A673 (cell line): ENCODE results near the gene SNRNP25. TPM values are rescaled to one million over a fixed set of nuclear protein-coding genes. Genes with fewer than 3 reads are reported as not detected.

Experiments used
- BruUV-seq: library from RNA; stranded (reverse); fragments of 400-500 nt; replicated peaks from 2 replicates; lab custom pipeline; 2021; lab: Mats Ljungman, UMichigan
- CTCF ChIA-PET: fragments of 300-600 bp; sonication (Branson Sonifier 250); formaldehyde crosslinking; loops from one replicate; lab custom pipeline; 2022; ENCODE audit warnings: antibody characterized with exemption; lab: Charles Lee
- POLR2A ChIA-PET: fragments of 300-600 bp; sonication (Branson Sonifier 250); formaldehyde crosslinking; loops from one replicate; lab custom pipeline; 2022; ENCODE audit warnings: antibody characterized with exemption; ENCODE audit not compliant: low non-redundant PET; lab: Charles Lee
- DNase-seq: peaks from one replicate; pipeline ENCODE4 v3.0.0-alpha.2; 2015; ENCODE audit warnings: low spot score
- H3K27ac ChIP-seq: fragments of 200-600 bp; sonication (generic); 2 replicates; pipeline ENCODE4 v1.5.1; 2016; ENCODE audit warnings: mixed run types, low read depth, mild to moderate bottlenecking, mixed read lengths, antibody characterized with exemption, low read length; ENCODE audit not compliant: poor library complexity, severe bottlenecking
- H3K27me3 ChIP-seq: fragments of 200-600 bp; sonication (generic); replicated peaks from 2 replicates; pipeline ENCODE4 v1.6.1; 2017; ENCODE audit warnings: mixed run types, low read depth, mild to moderate bottlenecking, mixed read lengths, antibody characterized with exemption, low read length; ENCODE audit not compliant: insufficient read depth, poor library complexity
- H3K36me3 ChIP-seq: fragments of 200-600 bp; sonication (generic); 2 replicates; pipeline ENCODE4 v1.6.1; 2016; ENCODE audit warnings: mixed run types, mild to moderate bottlenecking, mixed read lengths, antibody characterized with exemption, low read length; ENCODE audit not compliant: insufficient read depth, poor library complexity, severe bottlenecking
- H3K4me1 ChIP-seq: fragments of 200-600 bp; sonication (generic); 2 replicates; pipeline ENCODE4 v1.6.1; 2017; ENCODE audit warnings: mixed run types, mild to moderate bottlenecking, mixed read lengths, antibody characterized with exemption, low read length; ENCODE audit not compliant: insufficient read depth, poor library complexity, severe bottlenecking
- H3K4me3 ChIP-seq: fragments of 200-600 bp; sonication (generic); 2 replicates; pipeline ENCODE4 v1.5.1; 2016; ENCODE audit warnings: low read depth, mixed run types, mild to moderate bottlenecking, mixed read lengths, low read length; ENCODE audit not compliant: poor library complexity, severe bottlenecking
- H3K9me3 ChIP-seq: fragments of 200-600 bp; sonication (generic); 2 replicates; pipeline ENCODE4 v1.6.1; 2016; ENCODE audit warnings: mixed run types, low read depth, mild to moderate bottlenecking, mixed read lengths, antibody characterized with exemption, low read length; ENCODE audit not compliant: poor library complexity, severe bottlenecking
- EZH2 ChIP-seq: fragments of 200-600 bp; sonication (generic); IDR thresholded peaks from 2 replicates; pipeline ENCODE4 v1.6.1; 2017; ENCODE audit warnings: borderline replicate concordance, low read depth, mild to moderate bottlenecking, mixed read lengths, antibody characterized with exemption, low read length; ENCODE audit not compliant: poor library complexity, severe bottlenecking
- intact Hi-C: fragments of 100-400 bp; cut with micrococcal nuclease; formaldehyde crosslinking; loops from one replicate; pipeline ENCODE4 v1.10.0; 2022; ENCODE audit not compliant: unreplicated experiment
- total RNA-seq: library from RNA; stranded (reverse); gene quantifications from 2 replicates; pipeline ENCODE4 v1.2.3, GENCODE V29; 2021
- TF ChIP-seq, protein P1 (sequence below): fragments of 300-800, 200-600 bp; sonication (generic); conservative IDR thresholded peaks from 2 replicates; pipeline ENCODE4 v1.5.1; 2017; ENCODE audit warnings: low read depth, mild to moderate bottlenecking, antibody characterized with exemption, low read length, moderate library complexity, mixed read lengths

The SNRNP25 gene
- total RNA-seq, 1 experiment from 2014 or later: 54.9 TPM

DNA sequence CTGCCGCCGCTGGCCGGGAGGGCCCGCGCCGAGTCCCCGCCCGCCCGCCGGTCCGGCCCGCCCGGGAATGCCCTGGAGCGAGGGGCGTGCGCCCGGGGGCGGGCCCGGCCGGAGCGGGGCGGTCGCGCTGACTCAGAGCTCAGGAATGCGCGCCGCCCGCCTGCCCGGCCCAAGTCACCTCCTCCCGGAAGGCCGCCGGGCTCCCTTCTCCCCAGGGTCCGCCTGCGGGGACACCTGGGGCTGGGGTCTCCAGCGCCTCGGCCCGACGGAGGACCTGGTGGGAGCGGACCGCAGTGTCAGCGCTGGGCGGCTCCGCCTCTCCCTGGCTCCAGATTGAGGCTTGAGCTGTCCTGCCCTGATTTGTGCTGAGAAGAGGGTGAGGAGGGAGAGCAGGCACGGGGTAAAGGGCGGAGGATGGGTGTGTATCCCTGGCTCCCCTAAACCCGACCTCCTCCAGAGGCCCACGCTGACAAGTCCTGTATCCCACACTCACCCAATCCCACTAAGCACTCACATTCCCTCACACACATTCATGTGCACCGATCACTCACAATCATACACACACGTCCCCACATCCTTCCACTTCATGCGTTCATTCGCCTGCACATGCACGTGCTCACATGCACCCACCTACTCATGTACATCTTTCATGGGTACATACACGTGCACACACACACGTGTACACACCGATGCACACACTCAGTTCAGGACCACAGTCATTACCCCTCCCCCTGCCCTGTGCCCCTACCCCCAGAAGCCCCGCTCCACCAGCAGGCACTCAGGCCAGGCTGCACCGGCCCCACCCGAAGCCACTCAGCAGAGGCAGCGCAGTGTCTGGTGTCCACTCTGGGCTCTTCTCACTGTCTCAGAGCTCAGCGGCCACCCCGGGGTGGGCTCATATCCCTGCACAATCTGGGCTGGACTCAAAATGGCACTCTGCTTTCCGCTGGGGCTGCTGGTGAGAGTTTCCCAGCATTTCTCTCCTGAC is 19.2 kb downstream of the SNRNP25 start, which contains the start of gene RHBDF1:
TSS of gene RHBDF1 (minus strand) at position 71 of the 988 bp plus-strand sequence. CDS start 7,616 bp downstream, outside the sequence.
- Histone ChIP-seq H3K4me1 (peaks cover 33% of the 10 kb centered on the region), H3K36me3 (no peaks in the 10 kb centered on the region), H3K4me3 (peak within 1 kb of the TSS; percentile 55), H3K27me3 (no peaks in the 10 kb centered on the region), H3K9me3 (no peaks in the 10 kb centered on the region), H3K27ac (no peak within 1 kb of the TSS)
- BruUV-seq: no TSS peak
- intact Hi-C loops: no loop called here
- CTCF ChIA-PET: interaction anchor here (1.2 kb wide), 1 partner anchor 19 kb away, joined by 3 read pairs; the partner anchor contains the start of genes POLR3K and SNRNP25
- POLR2A ChIA-PET: no interaction called here
- TF ChIP-seq, protein P1, sequence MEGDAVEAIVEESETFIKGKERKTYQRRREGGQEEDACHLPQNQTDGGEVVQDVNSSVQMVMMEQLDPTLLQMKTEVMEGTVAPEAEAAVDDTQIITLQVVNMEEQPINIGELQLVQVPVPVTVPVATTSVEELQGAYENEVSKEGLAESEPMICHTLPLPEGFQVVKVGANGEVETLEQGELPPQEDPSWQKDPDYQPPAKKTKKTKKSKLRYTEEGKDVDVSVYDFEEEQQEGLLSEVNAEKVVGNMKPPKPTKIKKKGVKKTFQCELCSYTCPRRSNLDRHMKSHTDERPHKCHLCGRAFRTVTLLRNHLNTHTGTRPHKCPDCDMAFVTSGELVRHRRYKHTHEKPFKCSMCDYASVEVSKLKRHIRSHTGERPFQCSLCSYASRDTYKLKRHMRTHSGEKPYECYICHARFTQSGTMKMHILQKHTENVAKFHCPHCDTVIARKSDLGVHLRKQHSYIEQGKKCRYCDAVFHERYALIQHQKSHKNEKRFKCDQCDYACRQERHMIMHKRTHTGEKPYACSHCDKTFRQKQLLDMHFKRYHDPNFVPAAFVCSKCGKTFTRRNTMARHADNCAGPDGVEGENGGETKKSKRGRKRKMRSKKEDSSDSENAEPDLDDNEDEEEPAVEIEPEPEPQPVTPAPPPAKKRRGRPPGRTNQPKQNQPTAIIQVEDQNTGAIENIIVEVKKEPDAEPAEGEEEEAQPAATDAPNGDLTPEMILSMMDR: no peak
- no peak for TF ChIP-seq EZH2
- DNase-seq: peak; percentile 50

DNA sequence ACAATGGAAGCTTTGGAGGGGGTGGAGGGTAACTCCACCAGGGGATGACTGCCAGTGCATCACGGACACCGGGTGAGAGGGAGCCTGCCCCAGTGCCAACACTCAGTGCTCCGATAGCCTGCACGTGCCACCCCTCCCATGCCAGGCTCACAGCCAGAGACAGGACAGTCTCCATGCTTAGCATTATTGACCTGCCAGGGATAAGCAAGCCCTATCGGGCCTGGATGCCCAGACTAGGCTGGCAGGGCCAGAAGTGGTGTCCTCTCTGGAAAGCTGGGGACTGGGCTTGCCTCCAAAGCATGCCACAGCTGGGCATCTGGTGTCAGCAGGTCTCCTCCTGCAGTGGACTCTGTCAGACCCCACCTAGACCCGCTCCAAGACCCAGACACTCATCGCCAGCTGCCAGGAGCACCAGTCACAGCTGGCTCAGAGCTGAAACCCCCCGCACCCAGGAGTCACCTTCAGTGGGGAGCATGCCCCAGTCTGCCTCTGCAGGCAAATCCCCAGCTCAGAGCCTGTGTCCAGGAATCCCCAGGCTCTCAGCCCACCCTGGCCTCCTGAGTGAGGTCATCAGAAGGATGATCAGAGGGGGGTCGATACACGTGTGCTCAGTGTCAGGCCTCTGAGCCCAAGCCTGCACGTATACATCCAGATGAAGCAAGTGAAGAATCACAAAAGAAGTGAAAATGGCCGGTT is 20.6 kb downstream of the SNRNP25 start:
- H3K4me3 ChIP-seq: no peak overlapping the region
- POLR2A ChIA-PET: no interaction called here
- H3K27me3 ChIP-seq: no peaks in the 10 kb centered on the region
- CTCF ChIA-PET: interaction anchor here (0.6 to 1.2 kb wide), 2 partner anchors 23 to 33 kb away, joined by 3 read pairs; no protein-coding TSS in a partner anchor
- no peaks in the 10 kb centered on the region for H3K36me3 ChIP-seq
- no TSS peak for BruUV-seq
- DNase-seq: no peak
- no peaks in the 10 kb centered on the region for H3K9me3 ChIP-seq
- H3K27ac ChIP-seq: no peak overlapping the region
- intact Hi-C loops: no loop called here
- peaks cover 38% of the 10 kb centered on the region for H3K4me1 ChIP-seq
- TF ChIP-seq, protein P1: no peak
- no peak for TF ChIP-seq EZH2

DNA sequence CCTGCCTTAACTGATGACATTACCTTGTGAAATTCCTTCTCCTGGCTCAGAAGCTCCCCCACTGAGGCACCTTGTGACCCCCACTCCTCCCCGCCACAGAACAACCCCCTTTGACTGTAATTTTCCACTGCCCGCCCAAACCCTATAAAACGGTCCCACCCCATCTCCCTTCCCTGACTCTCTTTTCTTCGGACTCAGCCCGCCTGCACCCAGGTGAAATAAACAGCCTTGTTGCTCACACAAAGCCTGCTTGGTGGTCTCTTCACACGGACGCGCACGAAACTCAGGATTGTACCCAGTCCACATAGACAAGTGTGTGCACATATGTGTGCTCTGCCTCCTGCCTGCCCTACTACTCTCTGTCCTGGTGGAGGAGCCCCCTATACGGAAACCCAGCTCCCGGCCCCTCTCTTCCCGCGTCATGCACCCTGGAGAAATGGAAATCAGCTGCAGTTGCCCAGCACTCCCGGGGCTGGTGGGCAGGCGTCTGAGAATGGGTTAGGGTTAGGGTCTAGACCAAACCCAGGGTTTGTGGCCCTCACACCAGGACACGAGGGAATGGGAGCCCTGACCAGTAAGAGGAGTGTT is 21.2 kb downstream of the SNRNP25 start:
- H3K27me3 ChIP-seq: no peaks in the 10 kb centered on the region
- no TSS peak for BruUV-seq
- H3K4me3 ChIP-seq: no peak overlapping the region
- ChIA-PET POLR2A (no interaction called here), CTCF (interaction anchor here (0.5 to 1.2 kb wide), 2 partner anchors 22 to 278 kb away, joined by 3 to 7 read pairs; partner anchors contain the start of gene AXIN1)
- no peak overlapping the region for H3K27ac ChIP-seq
- DNase-seq: no peak
- peaks cover 38% of the 10 kb centered on the region for H3K4me1 ChIP-seq
- intact Hi-C loops: no loop called here
- TF ChIP-seq, protein P1: no peak
- TF ChIP-seq EZH2: no peak
- no peaks in the 10 kb centered on the region for H3K9me3 ChIP-seq
- H3K36me3 ChIP-seq: peaks cover 1% of the 10 kb centered on the region
